Germinal center (tissue), 1 donor: ENCODE results near the gene TACR2.

Source experiments
- DNase-seq: peaks from one replicate; pipeline ENCODE4 v3.0.0; 2012; ENCODE audit warnings: mixed read lengths, low spot score

Gene TACR2

DNA sequence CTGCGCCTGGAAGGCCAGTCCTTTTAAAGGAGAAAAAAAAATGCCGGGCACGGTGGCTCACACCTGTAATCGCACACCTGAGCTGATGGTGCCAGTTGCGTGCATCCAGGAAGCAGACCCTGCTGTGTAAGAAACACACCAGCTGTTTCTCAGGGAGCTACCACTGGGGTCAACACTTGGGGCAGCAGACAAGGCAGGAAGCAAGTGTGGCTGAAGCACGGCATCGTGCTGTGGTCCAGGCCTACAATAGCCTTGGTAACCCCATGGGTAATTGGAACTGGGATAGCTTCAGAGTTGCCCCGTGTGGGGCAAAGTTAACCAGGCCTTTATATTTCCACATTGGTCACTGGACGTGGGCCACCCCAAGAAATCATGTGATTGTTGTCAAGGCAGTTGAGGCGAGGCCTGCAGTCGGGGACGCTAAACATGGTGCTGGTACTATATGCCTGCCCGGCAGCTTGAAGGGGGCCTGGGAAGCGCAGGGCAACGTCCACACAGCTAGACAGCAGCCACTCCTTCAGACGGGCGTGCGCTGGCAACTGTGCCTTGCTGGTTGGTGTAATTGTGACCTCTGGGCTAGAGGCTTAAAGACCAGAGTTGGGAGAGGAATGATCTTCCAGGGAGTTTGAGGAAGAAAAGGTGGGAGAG lies 2.5 kb upstream of the TACR2 start:
- DNase-seq, result no peak

GRCh38 chr10:69418052-69418752 lies 1.5 kb upstream of the TACR2 start:
- DNase-seq, result no peak

- no peak for DNase-seq
Measured at GRCh38 chr10:69417542-69417941, 824 bp upstream of the TACR2 start.

- no peak for DNase-seq
Measured at GRCh38 chr10:69415951-69416350, 767 bp downstream of the TACR2 start.

DNA sequence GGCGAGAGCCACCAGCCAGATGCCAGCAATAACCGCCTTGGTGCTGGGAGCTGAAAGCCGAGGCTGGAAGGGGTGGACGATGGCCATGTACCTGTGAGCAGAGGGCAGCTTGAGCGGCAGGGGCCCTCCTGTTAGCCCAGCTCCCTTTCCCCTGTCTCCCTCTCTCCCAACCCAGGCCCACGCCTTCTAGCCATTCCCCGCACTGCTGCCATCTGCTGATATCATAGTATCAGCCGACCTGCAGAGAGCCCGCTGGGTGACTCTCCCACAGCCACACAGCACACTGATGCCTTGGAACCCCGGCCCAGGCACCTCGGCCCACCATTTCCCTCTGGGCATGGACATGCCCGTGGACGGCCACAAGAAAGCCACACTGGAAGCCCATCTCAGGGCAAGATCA lies 1.7 kb downstream of the TACR2 start:
- DNase-seq, result no peak

DNA sequence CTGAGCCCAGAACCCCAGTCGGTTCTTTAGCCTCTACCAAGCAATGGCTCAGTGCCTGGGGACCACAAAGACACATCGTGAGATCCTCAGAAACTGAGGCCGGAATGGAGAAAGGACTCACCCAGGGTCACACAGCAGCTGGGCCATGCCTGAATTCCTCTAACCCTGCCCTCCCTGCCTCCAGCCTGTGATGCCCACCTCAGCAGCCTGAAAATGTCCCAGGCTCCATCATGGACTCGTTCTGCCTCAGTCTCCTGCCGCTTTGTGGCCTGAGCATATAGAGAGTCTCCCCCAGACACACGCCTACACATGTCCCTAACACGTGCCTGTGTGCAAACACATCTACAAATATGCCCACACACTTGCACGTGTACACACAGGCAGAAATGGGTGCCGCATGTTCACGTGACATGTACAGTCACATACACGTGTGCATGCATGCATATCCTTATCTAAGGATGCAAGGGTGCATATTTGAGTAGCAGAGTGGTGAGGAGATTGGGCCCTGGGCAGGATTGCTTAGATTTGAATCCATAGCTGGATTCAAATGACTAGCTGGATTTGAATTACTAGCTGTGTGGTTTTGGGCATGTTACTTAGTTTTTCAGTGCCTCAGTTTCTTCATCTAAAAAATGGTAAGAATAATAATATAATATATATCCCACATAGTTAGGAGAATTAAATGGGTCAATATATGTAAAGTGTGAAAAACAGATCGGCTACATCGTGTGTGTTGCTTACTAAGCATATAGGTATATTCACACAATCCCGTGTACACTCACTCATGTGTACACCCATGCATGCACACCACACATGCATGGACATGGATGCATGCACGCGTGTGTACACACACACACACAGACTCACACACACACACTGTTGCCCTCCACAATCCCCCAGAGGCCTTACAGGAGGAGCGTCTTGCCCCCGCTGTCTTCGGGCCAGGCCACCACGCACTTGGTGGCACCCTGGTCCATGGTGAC lies 2.4 kb downstream of the TACR2 start:
- DNase-seq, result no peak

DNA sequence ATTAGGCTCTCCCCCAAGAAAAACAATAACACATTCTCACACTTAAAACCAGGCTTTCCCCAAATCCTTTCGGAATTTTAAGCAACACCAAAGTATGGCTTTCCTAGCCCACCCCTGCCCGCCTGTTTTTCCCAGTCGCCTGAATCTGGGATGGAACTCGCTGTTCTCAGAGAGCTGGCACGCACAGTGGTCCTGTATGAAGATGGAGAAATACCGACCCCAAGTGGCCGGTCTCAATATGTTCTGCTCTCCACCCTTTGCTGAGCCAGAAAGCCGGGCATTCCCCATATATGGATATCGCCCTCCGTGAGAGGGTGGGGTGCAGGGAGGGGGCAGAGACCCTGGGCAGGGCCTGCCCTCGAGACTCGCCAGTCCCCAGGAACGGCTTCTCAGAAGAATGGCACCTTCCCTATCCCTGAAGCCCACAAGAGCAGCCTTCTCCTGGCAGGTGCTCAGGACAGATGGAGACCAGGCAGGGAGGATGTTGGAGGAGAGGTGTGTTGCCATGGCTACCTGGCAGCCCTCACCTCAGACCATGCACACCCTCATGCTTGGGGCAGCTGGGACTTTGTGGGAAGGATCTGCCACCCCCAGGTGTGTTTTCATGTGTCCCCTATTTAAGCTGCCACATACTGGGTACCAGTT lies 3.4 kb downstream of the TACR2 start:
- peak; percentile 53 for DNase-seq

DNA sequence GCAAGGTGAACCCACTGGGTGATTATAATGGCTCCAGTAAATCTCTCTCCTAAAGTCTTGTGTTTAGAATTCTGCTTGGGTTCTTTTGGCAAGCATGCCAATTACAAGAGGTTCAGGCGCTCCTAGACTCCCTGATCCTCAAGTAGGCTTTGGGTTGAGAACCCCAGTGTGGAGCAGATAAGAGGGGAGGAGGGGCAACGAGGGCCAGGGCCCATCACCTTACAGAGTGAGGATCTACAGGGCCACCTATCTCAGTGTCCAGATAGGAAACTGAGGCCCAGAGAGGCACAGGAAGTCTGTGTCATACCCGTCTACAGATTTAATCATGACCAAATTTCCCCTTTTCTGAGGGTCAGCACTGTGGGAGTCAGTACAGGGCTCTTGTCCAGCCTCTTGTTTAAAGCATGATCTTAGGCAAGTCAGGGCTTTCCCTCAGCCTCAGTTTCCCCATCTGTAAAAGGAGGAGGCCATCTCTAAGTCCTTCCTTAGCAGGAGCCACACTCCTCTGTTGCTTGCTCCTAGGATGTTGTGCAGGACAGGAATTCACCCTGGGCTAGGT lies 4.4 kb downstream of the TACR2 start:
- DNase-seq, result no peak

DNA sequence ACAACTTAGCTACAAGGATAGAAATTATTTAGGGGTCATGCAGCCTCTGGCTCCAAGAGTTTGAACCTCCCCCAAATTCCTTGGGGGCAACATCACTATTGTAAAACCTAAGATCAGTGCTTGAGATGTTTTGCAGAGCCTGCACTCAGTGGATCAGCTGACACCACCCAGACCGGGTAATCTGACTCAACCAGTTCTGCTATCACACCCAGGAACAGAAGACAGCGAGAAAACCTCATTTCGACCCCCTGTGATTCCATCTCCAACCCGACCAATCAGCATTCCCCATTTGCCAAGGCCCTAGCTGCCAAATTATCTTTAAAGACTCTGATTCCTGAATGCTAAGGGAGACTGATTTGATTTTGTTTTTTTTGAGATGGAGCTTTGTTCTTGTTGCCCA lies 5.2 kb downstream of the TACR2 start:
- no peak for DNase-seq

DNA sequence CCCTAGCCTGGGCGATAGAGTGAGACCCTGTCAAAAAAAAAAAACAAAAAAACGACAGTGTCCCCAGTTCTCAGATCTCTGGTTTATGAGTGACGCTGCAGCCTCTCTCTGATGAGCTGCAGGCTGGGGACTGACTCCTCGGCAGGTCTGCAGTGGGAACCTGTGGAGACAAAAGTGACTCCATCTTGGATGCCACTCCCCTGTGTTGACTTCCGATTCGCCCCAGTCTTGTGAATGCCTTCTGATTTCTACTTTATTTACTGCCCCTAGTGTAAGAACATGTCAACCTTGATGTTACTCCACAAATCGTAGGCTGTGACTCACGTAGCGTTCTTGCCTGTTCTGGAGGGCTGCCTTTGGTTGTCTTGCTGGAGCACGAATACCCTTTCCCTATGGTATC lies 6.2 kb downstream of the TACR2 start:
- DNase-seq, result no peak

DNA sequence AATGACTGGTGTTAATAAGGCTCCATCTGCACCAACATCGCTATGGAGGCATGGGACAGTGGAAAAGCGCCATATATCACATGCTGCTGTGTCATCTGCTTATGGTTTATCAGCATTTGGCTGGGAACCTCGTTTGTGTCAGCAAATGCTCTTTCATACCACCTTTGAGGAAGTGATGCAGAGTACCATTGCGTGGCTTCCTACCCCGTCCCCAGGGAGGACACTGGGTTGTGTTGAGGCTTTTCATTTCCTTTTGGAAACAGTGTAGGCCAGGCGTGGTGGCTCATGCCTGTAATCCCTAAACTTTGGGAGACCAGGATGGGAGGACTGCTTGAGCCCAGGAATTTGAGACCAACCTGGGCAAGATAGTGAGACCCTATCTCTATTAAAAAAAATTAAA lies 6.8 kb downstream of the TACR2 start:
- peak; percentile 81 for DNase-seq

DNA sequence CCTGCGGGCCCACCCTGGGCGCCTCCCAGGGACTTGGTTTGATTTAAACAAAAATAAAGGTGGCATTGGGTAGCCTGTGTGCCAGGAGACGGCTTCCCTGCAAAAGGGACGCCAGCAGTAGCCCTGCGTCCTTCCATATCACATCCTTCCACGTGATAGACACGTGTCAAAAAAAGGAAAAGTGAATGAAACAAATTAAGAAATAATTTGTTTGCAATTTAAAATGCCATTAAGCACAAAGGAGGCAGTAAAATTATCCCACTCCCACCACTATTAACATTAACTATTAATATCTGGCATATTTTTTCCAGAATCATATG lies 7.6 kb downstream of the TACR2 start:
- DNase-seq, result no peak

GRCh38 chr10:69408318-69409175 lies 8.2 kb downstream of the TACR2 start:
- DNase-seq, result peak; percentile 95

- peak; percentile 61 for DNase-seq
Measured at GRCh38 chr10:69407621-69408301, 9.0 kb downstream of the TACR2 start.

GRCh38 chr10:69406816-69407580 lies 9.7 kb downstream of the TACR2 start:
- DNase-seq, result no peak

GRCh38 chr10:69406302-69406811 lies 10.4 kb downstream of the TACR2 start:
- DNase-seq, result no peak

- DNase-seq, result no peak
Measured at GRCh38 chr10:69405221-69405620, 11.5 kb downstream of the TACR2 start.

- DNase-seq, result no peak
Measured at GRCh38 chr10:69404786-69405185, 11.9 kb downstream of the TACR2 start.

GRCh38 chr10:69403519-69403918 lies 13.2 kb downstream of the TACR2 start:
- no peak for DNase-seq

DNA sequence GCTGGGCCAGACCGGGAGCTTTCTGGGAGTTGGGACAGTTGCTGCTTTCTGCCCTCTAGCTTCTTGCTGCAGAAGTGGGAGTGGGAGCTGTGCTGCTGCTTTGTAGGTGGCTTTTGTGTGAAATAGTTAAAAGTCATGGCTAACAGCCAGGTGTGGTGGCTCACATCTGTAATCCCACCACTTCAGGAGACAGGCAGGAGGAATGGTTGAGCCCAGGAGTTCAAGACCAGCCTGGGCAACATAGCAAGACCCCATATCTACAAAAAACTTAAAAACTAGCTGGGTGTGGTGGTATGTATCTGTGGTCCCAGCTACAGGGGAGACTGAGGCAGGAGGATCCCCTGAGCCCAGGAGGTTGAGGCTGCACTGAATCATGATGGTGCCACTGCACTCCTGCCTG lies 13.7 kb downstream of the TACR2 start:
- no peak for DNase-seq
